ENCODE results near the gene SPAG16. TPM values are rescaled to one million over a fixed set of nuclear protein-coding genes. Genes with fewer than 3 reads are reported as not detected.

SPAG16 gene
- total RNA-seq, 1 experiment from 2014 or later = 0.30 TPM

DNA sequence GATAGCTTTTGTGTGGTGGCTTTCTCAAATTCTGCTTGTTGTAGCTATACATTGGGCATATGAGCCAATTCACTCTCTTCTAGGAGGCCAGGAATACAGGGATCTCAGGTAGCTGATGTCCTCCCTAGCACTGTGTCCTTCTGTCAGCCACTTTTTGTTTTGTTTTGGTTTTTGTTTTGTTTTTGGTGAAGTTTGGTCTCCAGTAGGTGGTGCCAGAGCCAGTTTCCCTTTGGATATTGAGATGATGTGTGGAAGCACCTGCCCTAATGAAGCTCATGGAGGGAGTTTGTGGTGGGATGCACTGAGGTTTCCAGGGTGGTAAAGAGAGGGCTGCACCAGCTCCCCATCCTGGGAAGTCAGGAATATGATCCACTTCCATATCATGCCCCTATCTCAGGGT, 1026.1 kb downstream of the SPAG16 start:
- no peaks in the 10 kb centered on the region for H3K27me3 ChIP-seq (ENCODE audit: insufficient read depth, low read length)
- ChIA-PET CTCF (interaction anchor here (0.8 to 1.2 kb wide), 5 partner anchors 9 to 712 kb away, joined by 3 to 4 read pairs (median 3); no protein-coding TSS in a partner anchor), POLR2A (no interaction called here), RAD21 (ENCODE audit: low non-redundant PET in 1 of 2, low total read pairs in 2 of 2, uncharacterized antibody in 2 of 2, unreplicated experiment in 2 of 2) (no interaction called here)
- H3K9me3 ChIP-seq (ENCODE audit: control insufficient read depth in 1 of 2, insufficient read depth in 1 of 2, low read depth in 1 of 2, low read length in 2 of 2) = no peaks in the 10 kb centered on the region
- no peak overlapping the region for H3K9ac ChIP-seq (ENCODE audit: low read length)
- H3K79me2 ChIP-seq (ENCODE audit: insufficient read depth, low read length) = no peaks in the 10 kb centered on the region
- H3K9me2 ChIP-seq (ENCODE audit: insufficient read depth) = no peaks in the 10 kb centered on the region
- no peak overlapping the region for H3K27ac ChIP-seq (ENCODE audit: low read depth, low read length)
- no peak overlapping the region for H3K4me3 ChIP-seq (replicated peaks in 1 of 2; ENCODE audit: low read depth in 1 of 2, low read length in 2 of 2)
- H2AFZ ChIP-seq (ENCODE audit: low read depth, low read length, poor library complexity, severe bottlenecking) = no peak overlapping the region
- DNase-seq (ENCODE audit: low read depth, low spot score) (no peak), ATAC-seq (peak; percentile 82)
- H3K4me2 ChIP-seq (ENCODE audit: low read length) = no peak overlapping the region
- TF ChIP-seq ZFX (IDR thresholded peaks at IDR 0.05) (no peak), EZH2phosphoT487 (IDR thresholded peaks at IDR 0.05; ENCODE audit: borderline replicate concordance) (no peak), ZNF274 (IDR thresholded peaks at IDR 0.05; ENCODE audit: low read depth, low read length) (no peak), JUND (IDR thresholded peaks at IDR 0.05) (no peak), POLR2AphosphoS5 (IDR thresholded peaks at IDR 0.05; ENCODE audit: low read depth, low read length) (no peak), TCF7L2 (IDR thresholded peaks at IDR 0.05; ENCODE audit: borderline replicate concordance, extremely low read depth, insufficient read depth, insufficient read length) (no peak), ELF1 (IDR thresholded peaks at IDR 0.05; ENCODE audit: borderline replicate concordance, low read depth) (no peak), EZH2 (IDR thresholded peaks at IDR 0.05) (no peak), FOSL1 (IDR thresholded peaks at IDR 0.05; ENCODE audit: low read depth) (no peak), EGR1 (IDR thresholded peaks at IDR 0.05; ENCODE audit: low read depth) (no peak), RAD21 (IDR thresholded peaks at IDR 0.05; ENCODE audit: low read depth) (peak; percentile 50)
- TF ChIP-seq, protein P1, sequence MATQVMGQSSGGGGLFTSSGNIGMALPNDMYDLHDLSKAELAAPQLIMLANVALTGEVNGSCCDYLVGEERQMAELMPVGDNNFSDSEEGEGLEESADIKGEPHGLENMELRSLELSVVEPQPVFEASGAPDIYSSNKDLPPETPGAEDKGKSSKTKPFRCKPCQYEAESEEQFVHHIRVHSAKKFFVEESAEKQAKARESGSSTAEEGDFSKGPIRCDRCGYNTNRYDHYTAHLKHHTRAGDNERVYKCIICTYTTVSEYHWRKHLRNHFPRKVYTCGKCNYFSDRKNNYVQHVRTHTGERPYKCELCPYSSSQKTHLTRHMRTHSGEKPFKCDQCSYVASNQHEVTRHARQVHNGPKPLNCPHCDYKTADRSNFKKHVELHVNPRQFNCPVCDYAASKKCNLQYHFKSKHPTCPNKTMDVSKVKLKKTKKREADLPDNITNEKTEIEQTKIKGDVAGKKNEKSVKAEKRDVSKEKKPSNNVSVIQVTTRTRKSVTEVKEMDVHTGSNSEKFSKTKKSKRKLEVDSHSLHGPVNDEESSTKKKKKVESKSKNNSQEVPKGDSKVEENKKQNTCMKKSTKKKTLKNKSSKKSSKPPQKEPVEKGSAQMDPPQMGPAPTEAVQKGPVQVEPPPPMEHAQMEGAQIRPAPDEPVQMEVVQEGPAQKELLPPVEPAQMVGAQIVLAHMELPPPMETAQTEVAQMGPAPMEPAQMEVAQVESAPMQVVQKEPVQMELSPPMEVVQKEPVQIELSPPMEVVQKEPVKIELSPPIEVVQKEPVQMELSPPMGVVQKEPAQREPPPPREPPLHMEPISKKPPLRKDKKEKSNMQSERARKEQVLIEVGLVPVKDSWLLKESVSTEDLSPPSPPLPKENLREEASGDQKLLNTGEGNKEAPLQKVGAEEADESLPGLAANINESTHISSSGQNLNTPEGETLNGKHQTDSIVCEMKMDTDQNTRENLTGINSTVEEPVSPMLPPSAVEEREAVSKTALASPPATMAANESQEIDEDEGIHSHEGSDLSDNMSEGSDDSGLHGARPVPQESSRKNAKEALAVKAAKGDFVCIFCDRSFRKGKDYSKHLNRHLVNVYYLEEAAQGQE (IDR thresholded peaks at IDR 0.05; ENCODE audit: low read depth) = no peak
- TF ChIP-seq, protein P2, sequence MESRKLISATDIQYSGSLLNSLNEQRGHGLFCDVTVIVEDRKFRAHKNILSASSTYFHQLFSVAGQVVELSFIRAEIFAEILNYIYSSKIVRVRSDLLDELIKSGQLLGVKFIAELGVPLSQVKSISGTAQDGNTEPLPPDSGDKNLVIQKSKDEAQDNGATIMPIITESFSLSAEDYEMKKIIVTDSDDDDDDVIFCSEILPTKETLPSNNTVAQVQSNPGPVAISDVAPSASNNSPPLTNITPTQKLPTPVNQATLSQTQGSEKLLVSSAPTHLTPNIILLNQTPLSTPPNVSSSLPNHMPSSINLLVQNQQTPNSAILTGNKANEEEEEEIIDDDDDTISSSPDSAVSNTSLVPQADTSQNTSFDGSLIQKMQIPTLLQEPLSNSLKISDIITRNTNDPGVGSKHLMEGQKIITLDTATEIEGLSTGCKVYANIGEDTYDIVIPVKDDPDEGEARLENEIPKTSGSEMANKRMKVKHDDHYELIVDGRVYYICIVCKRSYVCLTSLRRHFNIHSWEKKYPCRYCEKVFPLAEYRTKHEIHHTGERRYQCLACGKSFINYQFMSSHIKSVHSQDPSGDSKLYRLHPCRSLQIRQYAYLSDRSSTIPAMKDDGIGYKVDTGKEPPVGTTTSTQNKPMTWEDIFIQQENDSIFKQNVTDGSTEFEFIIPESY (IDR thresholded peaks at IDR 0.05; ENCODE audit: extremely low read depth, insufficient replicate concordance, low read length) = no peak
- TF ChIP-seq, protein P3, sequence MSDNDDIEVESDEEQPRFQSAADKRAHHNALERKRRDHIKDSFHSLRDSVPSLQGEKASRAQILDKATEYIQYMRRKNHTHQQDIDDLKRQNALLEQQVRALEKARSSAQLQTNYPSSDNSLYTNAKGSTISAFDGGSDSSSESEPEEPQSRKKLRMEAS (IDR thresholded peaks at IDR 0.05) = no peak
- TF ChIP-seq, protein P4, sequence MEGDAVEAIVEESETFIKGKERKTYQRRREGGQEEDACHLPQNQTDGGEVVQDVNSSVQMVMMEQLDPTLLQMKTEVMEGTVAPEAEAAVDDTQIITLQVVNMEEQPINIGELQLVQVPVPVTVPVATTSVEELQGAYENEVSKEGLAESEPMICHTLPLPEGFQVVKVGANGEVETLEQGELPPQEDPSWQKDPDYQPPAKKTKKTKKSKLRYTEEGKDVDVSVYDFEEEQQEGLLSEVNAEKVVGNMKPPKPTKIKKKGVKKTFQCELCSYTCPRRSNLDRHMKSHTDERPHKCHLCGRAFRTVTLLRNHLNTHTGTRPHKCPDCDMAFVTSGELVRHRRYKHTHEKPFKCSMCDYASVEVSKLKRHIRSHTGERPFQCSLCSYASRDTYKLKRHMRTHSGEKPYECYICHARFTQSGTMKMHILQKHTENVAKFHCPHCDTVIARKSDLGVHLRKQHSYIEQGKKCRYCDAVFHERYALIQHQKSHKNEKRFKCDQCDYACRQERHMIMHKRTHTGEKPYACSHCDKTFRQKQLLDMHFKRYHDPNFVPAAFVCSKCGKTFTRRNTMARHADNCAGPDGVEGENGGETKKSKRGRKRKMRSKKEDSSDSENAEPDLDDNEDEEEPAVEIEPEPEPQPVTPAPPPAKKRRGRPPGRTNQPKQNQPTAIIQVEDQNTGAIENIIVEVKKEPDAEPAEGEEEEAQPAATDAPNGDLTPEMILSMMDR (IDR thresholded peaks at IDR 0.05 in 2 of 3, conservative IDR thresholded peaks at IDR 0.05 in 1 of 3; ENCODE audit: borderline replicate concordance in 1 of 3, insufficient read depth in 1 of 3, low read depth in 2 of 3, low read length in 2 of 3) = peak; percentile 15 to 50 (median 31); a peak in 3 of 6 replicates
- H3K36me3 ChIP-seq (ENCODE audit: control insufficient read depth in 1 of 2, insufficient read depth in 2 of 2, low read length in 2 of 2) = no peaks in the 10 kb centered on the region
- no TSS peak for BruUV-seq (replicated peaks)
- intact Hi-C loops (cut with micrococcal nuclease) = loop anchor here (10.0 kb wide), 1 partner anchor 1066 kb away; no protein-coding TSS in a partner anchor
- H3K4me1 ChIP-seq (ENCODE audit: control insufficient read depth in 1 of 2, insufficient read depth in 2 of 2, low read length in 2 of 2) = no peaks in the 10 kb centered on the region
- H4K20me1 ChIP-seq (ENCODE audit: insufficient read depth) = no peaks in the 10 kb centered on the region; the same call in 1 of the 2 replicates
